GM23338 (cell line): Measurements from ENCODE around the gene FABP6.

Experiments
- CREB1 ChIP-seq: fragments of 250-450 bp; sonication (Bioruptor Pico); IDR thresholded peaks from 2 replicates; pipeline ENCODE4 v1.5.0; 2020; ENCODE audit warnings: low read depth, mild to moderate bottlenecking, moderate library complexity
- CTCF ChIP-seq, 2 experiments: fragments of 200-600 bp in 1 of 2; sonication (generic) in 1 of 2; conservative IDR thresholded peaks; 2 replicates each; pipeline versions ENCODE4 v1.5.1 to v1.6.1; 2016 to 2017; ENCODE audit warnings: antibody characterized with exemption in 2 of 2, low read depth in 2 of 2, mild to moderate bottlenecking in 2 of 2, moderate library complexity in 1 of 2
- ETS1 ChIP-seq: IDR thresholded peaks from 2 replicates; pipeline ENCODE4 v1.6.1; 2016; ENCODE audit warnings: antibody characterized with exemption
- EZH2 ChIP-seq: fragments of 200-600 bp; sonication (generic); IDR thresholded peaks from one replicate; pipeline ENCODE4 v1.8.0; 2017; ENCODE audit warnings: antibody characterized with exemption, mild to moderate bottlenecking, low read depth; ENCODE audit not compliant: unreplicated experiment
- EZH2phosphoT487 ChIP-seq: fragments of 200-600 bp; sonication (generic); IDR thresholded peaks from one replicate; pipeline ENCODE4 v1.8.1; 2018; ENCODE audit warnings: antibody characterized with exemption; ENCODE audit not compliant: unreplicated experiment
- JUNB ChIP-seq: IDR thresholded peaks from one replicate; pipeline ENCODE4 v1.6.1; 2016; ENCODE audit warnings: antibody characterized with exemption; ENCODE audit not compliant: unreplicated experiment
- NANOG ChIP-seq: IDR thresholded peaks from 2 replicates; pipeline ENCODE4 v1.6.1; 2016; ENCODE audit warnings: antibody characterized with exemption, borderline replicate concordance
- POLR2AphosphoS5 ChIP-seq: IDR thresholded peaks from 2 replicates; pipeline ENCODE4 v1.6.1; 2016; ENCODE audit warnings: antibody characterized with exemption, low read depth
- REST ChIP-seq: IDR thresholded peaks from one replicate; pipeline ENCODE4 v1.6.1; 2018; ENCODE audit warnings: antibody characterized with exemption; ENCODE audit not compliant: unreplicated experiment
- ZNF114 ChIP-seq: fragments of 250-450 bp; sonication (Bioruptor Pico); IDR thresholded peaks from 2 replicates; pipeline ENCODE4 v1.5.0; 2020; ENCODE audit warnings: mild to moderate bottlenecking, moderate library complexity
- ZNF462 ChIP-seq: fragments of 250-450 bp; sonication (Bioruptor Pico); IDR thresholded peaks from 2 replicates; pipeline ENCODE4 v1.5.0; 2020; ENCODE audit warnings: mild to moderate bottlenecking, moderate library complexity

- TF ChIP-seq CTCF (conservative IDR thresholded peaks at IDR 0.05; ENCODE audit: low read depth in 2 of 2) (no peak), CREB1 (no peak), POLR2AphosphoS5 (no peak), EZH2 (no peak), ZNF114 (no peak), EZH2phosphoT487 (no peak), REST (no peak), JUNB (no peak), ZNF462 (no peak), ETS1 (no peak), NANOG (no peak)
Measured at GRCh38 chr5:160233215-160233614, 3.9 kb downstream of the FABP6 start.
